Vagina (tissue), 2 donors: ENCODE measurements around the gene SLC6A3. TPM values are rescaled to one million over a fixed set of nuclear protein-coding genes. Genes with fewer than 3 reads are reported as not detected.

Experiments used
- DNase-seq, 2 donors: peaks; one replicate each; pipeline ENCODE4 v3.0.0-alpha.2; 2017; ENCODE audit errors: extremely low spot score in 2 of 2
- H3K27ac ChIP-seq: fragments of 200-600 bp; sonication (generic); one replicate; pipeline ENCODE4 v1.5.1; 2019
- H3K27me3 ChIP-seq: fragments of 200-600 bp; sonication (generic); one replicate; pipeline ENCODE4 v1.5.1; 2019
- H3K36me3 ChIP-seq, 2 donors: fragments of 200-600 bp; sonication (generic); one replicate each; pipeline ENCODE4 v1.5.1; 2017 to 2019
- H3K4me1 ChIP-seq: fragments of 200-600 bp; sonication (generic); one replicate; pipeline ENCODE4 v1.5.1; 2019
- H3K4me3 ChIP-seq, 2 donors: fragments of 200-600 bp; sonication (generic); 1 replicate in 1 of 2; 2 replicates in 1 of 2; pipeline ENCODE4 v1.5.1; 2016 to 2019
- H3K9me3 ChIP-seq: fragments of 200-600 bp; sonication (generic); one replicate; pipeline ENCODE4 v1.5.1; 2019
- CTCF ChIP-seq, 3 experiments: fragments of 450-650 bp in 2 of 3; fragments of 200-600 bp in 1 of 3; sonication (generic) in 1 of 3; IDR thresholded peaks; one replicate each; pipeline ENCODE4 v1.5.1; 2017 to 2019; ENCODE audit warnings: antibody characterized with exemption in 3 of 3, mild to moderate bottlenecking in 2 of 3, moderate library complexity in 2 of 3
- POLR2A ChIP-seq, 2 donors: fragments of 450-650 bp; IDR thresholded peaks; one replicate each; pipeline ENCODE4 v1.6.1; 2017; ENCODE audit warnings: antibody characterized with exemption in 2 of 2, mild to moderate bottlenecking in 2 of 2, moderate library complexity in 2 of 2
- POLR2AphosphoS5 ChIP-seq, 2 donors: sonication (generic); formaldehyde crosslinking; IDR thresholded peaks; one replicate each; pipeline ENCODE4 v1.9.0; 2017; ENCODE audit warnings: antibody characterized with exemption in 2 of 2, mild to moderate bottlenecking in 2 of 2, low read depth in 1 of 2; ENCODE audit not compliant: insufficient read depth in 1 of 2
- intact Hi-C: fragments of 100-400 bp; cut with DNase I; formaldehyde crosslinking; loops from one replicate; pipeline ENCODE4 v1.15.1; 2023
- total RNA-seq: library from RNA; depleted of rRNA; stranded (reverse); fragments of >200 nt; gene quantifications from one replicate; pipeline ENCODE4 v1.2.3, GENCODE V29; 2016

The SLC6A3 gene
- total RNA-seq, 1 donor from 2014 or later, result 0.49 TPM

GRCh38 chr5:1383886-1384401 is 61.3 kb downstream of the SLC6A3 start:
- no peak for TF ChIP-seq CTCF (IDR thresholded peaks at IDR 0.05)
- TF ChIP-seq POLR2AphosphoS5 (IDR thresholded peaks at IDR 0.05; ENCODE audit: insufficient read depth in 1 of 2, low read depth in 1 of 2), result no peak
- no peak for DNase-seq
- Histone ChIP-seq H3K4me1 (peaks cover 25% of the 10 kb centered on the region), H3K9me3 (no peaks in the 10 kb centered on the region), H3K27me3 (no peaks in the 10 kb centered on the region), H3K36me3 (no peaks in the 10 kb centered on the region), H3K27ac (no peak overlapping the region), H3K4me3 (no peak overlapping the region)
- intact Hi-C loops, result no loop called here

DNA sequence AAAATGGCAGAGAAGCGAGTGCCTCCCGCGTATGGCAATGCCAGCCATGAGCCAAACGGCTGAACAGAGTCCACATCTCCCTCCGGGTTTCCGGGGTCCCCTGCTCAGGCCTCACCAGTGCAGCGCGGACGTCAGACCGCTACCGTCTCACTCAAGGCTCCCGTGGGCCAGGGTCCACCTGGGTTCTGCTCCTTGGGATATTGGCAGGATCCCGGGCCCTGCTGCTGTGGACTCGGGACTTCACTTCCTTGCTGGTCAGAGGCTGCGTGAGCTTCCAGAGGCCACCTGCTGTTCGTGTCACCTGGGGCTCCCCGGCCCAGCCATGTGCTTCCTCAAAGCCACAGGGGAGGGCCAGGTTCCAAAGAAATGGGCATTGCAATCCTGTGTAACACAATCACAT is 61.9 kb downstream of the SLC6A3 start:
- Histone ChIP-seq H3K9me3 (no peaks in the 10 kb centered on the region), H3K27ac (no peak overlapping the region), H3K27me3 (no peaks in the 10 kb centered on the region), H3K4me3 (no peak overlapping the region), H3K36me3 (no peaks in the 10 kb centered on the region), H3K4me1 (peaks cover 25% of the 10 kb centered on the region)
- intact Hi-C loops, result no loop called here
- no peak for DNase-seq
- no peak for TF ChIP-seq CTCF (IDR thresholded peaks at IDR 0.05)
- TF ChIP-seq POLR2A (IDR thresholded peaks at IDR 0.05), result no peak
- no peak for TF ChIP-seq POLR2AphosphoS5 (IDR thresholded peaks at IDR 0.05; ENCODE audit: insufficient read depth in 1 of 2, low read depth in 1 of 2)

- intact Hi-C loops, result no loop called here
- Histone ChIP-seq H3K27ac (no peak overlapping the region), H3K36me3 (no peaks in the 10 kb centered on the region), H3K9me3 (no peaks in the 10 kb centered on the region), H3K4me3 (no peak overlapping the region), H3K4me1 (peaks cover 25% of the 10 kb centered on the region), H3K27me3 (no peaks in the 10 kb centered on the region)
- TF ChIP-seq CTCF (IDR thresholded peaks at IDR 0.05) (no peak), POLR2AphosphoS5 (IDR thresholded peaks at IDR 0.05; ENCODE audit: insufficient read depth in 1 of 2, low read depth in 1 of 2) (no peak), POLR2A (IDR thresholded peaks at IDR 0.05) (no peak)
- no peak for DNase-seq
Observed at GRCh38 chr5:1382248-1382700, 63.0 kb downstream of the SLC6A3 start.

GRCh38 chr5:1381370-1382247 is 63.6 kb downstream of the SLC6A3 start:
- DNase-seq, result no peak
- Histone ChIP-seq H3K9me3 (no peaks in the 10 kb centered on the region), H3K4me3 (no peak overlapping the region), H3K27ac (no peak overlapping the region), H3K36me3 (no peaks in the 10 kb centered on the region), H3K4me1 (peaks cover 22% of the 10 kb centered on the region), H3K27me3 (no peaks in the 10 kb centered on the region)
- TF ChIP-seq POLR2AphosphoS5 (IDR thresholded peaks at IDR 0.05; ENCODE audit: insufficient read depth in 1 of 2, low read depth in 1 of 2), result no peak
- no peak for TF ChIP-seq CTCF (IDR thresholded peaks at IDR 0.05)
- no peak for TF ChIP-seq POLR2A (IDR thresholded peaks at IDR 0.05)
- intact Hi-C loops, result no loop called here

DNA sequence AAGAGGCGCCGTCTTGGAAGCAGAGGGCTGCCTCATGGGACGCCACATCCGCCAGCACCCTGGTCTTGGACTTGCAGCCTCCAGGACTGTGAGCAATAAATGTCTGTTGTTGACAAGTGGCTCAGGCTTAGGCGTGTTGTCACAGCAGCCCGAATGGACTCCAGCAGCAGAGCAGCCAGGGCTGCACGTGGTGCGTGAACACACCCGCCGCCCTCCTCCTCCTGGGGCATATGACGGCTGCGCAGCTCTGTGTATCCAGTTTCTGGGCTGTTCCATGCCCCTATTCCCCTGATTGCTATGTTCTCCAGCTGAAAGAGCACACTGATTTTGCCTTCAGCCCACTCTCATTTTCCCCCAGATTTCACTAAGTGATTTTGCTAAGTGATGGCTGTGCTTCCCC is 64.3 kb downstream of the SLC6A3 start:
- Histone ChIP-seq H3K27ac (no peak overlapping the region), H3K4me1 (peaks cover 15% of the 10 kb centered on the region), H3K4me3 (no peak overlapping the region), H3K9me3 (no peaks in the 10 kb centered on the region), H3K36me3 (no peaks in the 10 kb centered on the region), H3K27me3 (no peaks in the 10 kb centered on the region)
- DNase-seq, result no peak
- TF ChIP-seq POLR2AphosphoS5 (IDR thresholded peaks at IDR 0.05; ENCODE audit: insufficient read depth in 1 of 2, low read depth in 1 of 2) (no peak), CTCF (IDR thresholded peaks at IDR 0.05) (no peak), POLR2A (IDR thresholded peaks at IDR 0.05) (no peak)
- intact Hi-C loops, result no loop called here
